Measurements from ENCODE around the gene WWOX.

WWOX gene

GRCh38 chr16:78140818-78141466 lies 41.5 kb downstream of the WWOX start:
- Histone ChIP-seq H3K4me1 (ENCODE audit: control insufficient read depth, insufficient read depth, low read length) (no peaks in the 10 kb centered on the region), H3K36me3 (ENCODE audit: control insufficient read depth in 2 of 2, insufficient read depth in 2 of 2, low read length in 2 of 2) (no peaks in the 10 kb centered on the region), H3K9ac (ENCODE audit: low read length in 2 of 2) (no peak overlapping the region), H3K27ac (ENCODE audit: low read length) (no peak overlapping the region), H3K27me3 (ENCODE audit: control insufficient read depth in 1 of 2, insufficient read depth in 2 of 2, low read length in 2 of 2) (no peaks in the 10 kb centered on the region), H3K9me3 (ENCODE audit: control insufficient read depth in 2 of 2, low read length in 2 of 2) (no peaks in the 10 kb centered on the region), H3K4me3 (ENCODE audit: low read length in 2 of 2) (no peak overlapping the region)

- no peak overlapping the region for H3K27ac ChIP-seq (ENCODE audit: low read length)
- H3K4me1 ChIP-seq (ENCODE audit: control insufficient read depth, insufficient read depth, low read length), result no peaks in the 10 kb centered on the region
- no peaks in the 10 kb centered on the region for H3K9me3 ChIP-seq (ENCODE audit: control insufficient read depth in 2 of 2, low read length in 2 of 2)
- no peaks in the 10 kb centered on the region for H3K36me3 ChIP-seq (ENCODE audit: control insufficient read depth in 2 of 2, insufficient read depth in 2 of 2, low read length in 2 of 2)
- H3K4me3 ChIP-seq (ENCODE audit: low read length in 2 of 2), result no peak overlapping the region
- no peak overlapping the region for H3K9ac ChIP-seq (ENCODE audit: low read length in 2 of 2)
- H3K27me3 ChIP-seq (ENCODE audit: control insufficient read depth in 1 of 2, insufficient read depth in 2 of 2, low read length in 2 of 2), result no peaks in the 10 kb centered on the region
These were observed 43.3 kb downstream of the WWOX start for GRCh38 chr16:78142788-78143187.

GRCh38 chr16:78146807-78147206 lies 47.4 kb downstream of the WWOX start:
- no peak overlapping the region for H3K4me3 ChIP-seq (ENCODE audit: low read length in 2 of 2)
- H3K36me3 ChIP-seq (ENCODE audit: control insufficient read depth in 2 of 2, insufficient read depth in 2 of 2, low read length in 2 of 2), result no peaks in the 10 kb centered on the region
- no peaks in the 10 kb centered on the region for H3K27me3 ChIP-seq (ENCODE audit: control insufficient read depth in 1 of 2, insufficient read depth in 2 of 2, low read length in 2 of 2)
- H3K27ac ChIP-seq (ENCODE audit: low read length), result no peak overlapping the region
- H3K9ac ChIP-seq (ENCODE audit: low read length in 2 of 2), result no peak overlapping the region
- H3K4me1 ChIP-seq (ENCODE audit: control insufficient read depth, insufficient read depth, low read length), result no peaks in the 10 kb centered on the region
- no peaks in the 10 kb centered on the region for H3K9me3 ChIP-seq (ENCODE audit: control insufficient read depth in 2 of 2, low read length in 2 of 2)

GRCh38 chr16:78147911-78148401 lies 48.5 kb downstream of the WWOX start:
- no peaks in the 10 kb centered on the region for H3K27me3 ChIP-seq (ENCODE audit: control insufficient read depth in 1 of 2, insufficient read depth in 2 of 2, low read length in 2 of 2)
- no peaks in the 10 kb centered on the region for H3K36me3 ChIP-seq (ENCODE audit: control insufficient read depth in 2 of 2, insufficient read depth in 2 of 2, low read length in 2 of 2)
- H3K4me3 ChIP-seq (ENCODE audit: low read length in 2 of 2), result no peak overlapping the region
- no peak overlapping the region for H3K27ac ChIP-seq (ENCODE audit: low read length)
- no peak overlapping the region for H3K9ac ChIP-seq (ENCODE audit: low read length in 2 of 2)
- H3K9me3 ChIP-seq (ENCODE audit: control insufficient read depth in 2 of 2, low read length in 2 of 2), result no peaks in the 10 kb centered on the region
- H3K4me1 ChIP-seq (ENCODE audit: control insufficient read depth, insufficient read depth, low read length), result no peaks in the 10 kb centered on the region

GRCh38 chr16:78150233-78150632 lies 50.8 kb downstream of the WWOX start:
- no peak overlapping the region for H3K27ac ChIP-seq (ENCODE audit: low read length)
- no peaks in the 10 kb centered on the region for H3K36me3 ChIP-seq (ENCODE audit: control insufficient read depth in 2 of 2, insufficient read depth in 2 of 2, low read length in 2 of 2)
- no peak overlapping the region for H3K9ac ChIP-seq (ENCODE audit: low read length in 2 of 2)
- H3K9me3 ChIP-seq (ENCODE audit: control insufficient read depth in 2 of 2, low read length in 2 of 2), result no peaks in the 10 kb centered on the region
- no peaks in the 10 kb centered on the region for H3K27me3 ChIP-seq (ENCODE audit: control insufficient read depth in 1 of 2, insufficient read depth in 2 of 2, low read length in 2 of 2)
- no peaks in the 10 kb centered on the region for H3K4me1 ChIP-seq (ENCODE audit: control insufficient read depth, insufficient read depth, low read length)
- no peak overlapping the region for H3K4me3 ChIP-seq (ENCODE audit: low read length in 2 of 2)

- Histone ChIP-seq H3K27ac (ENCODE audit: low read length) (no peak overlapping the region), H3K4me3 (ENCODE audit: low read length in 2 of 2) (no peak overlapping the region), H3K4me1 (ENCODE audit: control insufficient read depth, insufficient read depth, low read length) (no peaks in the 10 kb centered on the region), H3K36me3 (ENCODE audit: control insufficient read depth in 2 of 2, insufficient read depth in 2 of 2, low read length in 2 of 2) (no peaks in the 10 kb centered on the region), H3K9ac (ENCODE audit: low read length in 2 of 2) (no peak overlapping the region), H3K9me3 (ENCODE audit: control insufficient read depth in 2 of 2, low read length in 2 of 2) (no peaks in the 10 kb centered on the region), H3K27me3 (ENCODE audit: control insufficient read depth in 1 of 2, insufficient read depth in 2 of 2, low read length in 2 of 2) (no peaks in the 10 kb centered on the region)
These were observed 55.4 kb downstream of the WWOX start for GRCh38 chr16:78154729-78155461.

- no peaks in the 10 kb centered on the region for H3K9me3 ChIP-seq (ENCODE audit: control insufficient read depth in 2 of 2, low read length in 2 of 2)
- no peaks in the 10 kb centered on the region for H3K4me1 ChIP-seq (ENCODE audit: control insufficient read depth, insufficient read depth, low read length)
- no peaks in the 10 kb centered on the region for H3K27me3 ChIP-seq (ENCODE audit: control insufficient read depth in 1 of 2, insufficient read depth in 2 of 2, low read length in 2 of 2)
- no peak overlapping the region for H3K27ac ChIP-seq (ENCODE audit: low read length)
- H3K36me3 ChIP-seq (ENCODE audit: control insufficient read depth in 2 of 2, insufficient read depth in 2 of 2, low read length in 2 of 2), result no peaks in the 10 kb centered on the region
- no peak overlapping the region for H3K4me3 ChIP-seq (ENCODE audit: low read length in 2 of 2)
- no peak overlapping the region for H3K9ac ChIP-seq (ENCODE audit: low read length in 2 of 2)
These were observed 56.4 kb downstream of the WWOX start for GRCh38 chr16:78155791-78156345.

GRCh38 chr16:78161023-78161729 lies 61.7 kb downstream of the WWOX start:
- no peaks in the 10 kb centered on the region for H3K9me3 ChIP-seq (ENCODE audit: control insufficient read depth in 2 of 2, low read length in 2 of 2)
- no peaks in the 10 kb centered on the region for H3K36me3 ChIP-seq (ENCODE audit: control insufficient read depth in 2 of 2, insufficient read depth in 2 of 2, low read length in 2 of 2)
- H3K27me3 ChIP-seq (ENCODE audit: control insufficient read depth in 1 of 2, insufficient read depth in 2 of 2, low read length in 2 of 2), result no peaks in the 10 kb centered on the region
- no peak overlapping the region for H3K9ac ChIP-seq (ENCODE audit: low read length in 2 of 2)
- H3K27ac ChIP-seq (ENCODE audit: low read length), result no peak overlapping the region
- H3K4me3 ChIP-seq (ENCODE audit: low read length in 2 of 2), result no peak overlapping the region
- no peaks in the 10 kb centered on the region for H3K4me1 ChIP-seq (ENCODE audit: control insufficient read depth, insufficient read depth, low read length)

- no peaks in the 10 kb centered on the region for H3K27me3 ChIP-seq (ENCODE audit: control insufficient read depth in 1 of 2, insufficient read depth in 2 of 2, low read length in 2 of 2)
- H3K4me1 ChIP-seq (ENCODE audit: control insufficient read depth, insufficient read depth, low read length), result no peaks in the 10 kb centered on the region
These were observed 64.6 kb downstream of the WWOX start for GRCh38 chr16:78163772-78164670.

GRCh38 chr16:78170494-78170933 lies 71.1 kb downstream of the WWOX start:
- Histone ChIP-seq H3K36me3 (ENCODE audit: control insufficient read depth in 2 of 2, insufficient read depth in 2 of 2, low read length in 2 of 2) (peaks cover 0 to 2% of the 10 kb centered on the region in 2 donors), H3K4me1 (ENCODE audit: control insufficient read depth, insufficient read depth, low read length) (no peaks in the 10 kb centered on the region), H3K9me3 (ENCODE audit: control insufficient read depth in 2 of 2, low read length in 2 of 2) (peaks cover under 1 to 4% of the 10 kb centered on the region in 2 donors), H3K4me3 (ENCODE audit: low read length in 2 of 2) (no peak overlapping the region), H3K9ac (ENCODE audit: low read length in 2 of 2) (no peak overlapping the region), H3K27me3 (ENCODE audit: control insufficient read depth in 1 of 2, insufficient read depth in 2 of 2, low read length in 2 of 2) (no peaks in the 10 kb centered on the region), H3K27ac (ENCODE audit: low read length) (no peak overlapping the region)

More at GRCh38 chr16:78163772-78164670, 64.6 kb downstream of the WWOX start:
- no peak overlapping the region for H3K27ac ChIP-seq (ENCODE audit: low read length)
- H3K4me3 ChIP-seq (ENCODE audit: low read length in 2 of 2), result no peak overlapping the region
- H3K36me3 ChIP-seq (ENCODE audit: control insufficient read depth in 2 of 2, insufficient read depth in 2 of 2, low read length in 2 of 2), result peaks cover 0 to 2% of the 10 kb centered on the region in 2 donors
- H3K9ac ChIP-seq (ENCODE audit: low read length in 2 of 2), result no peak overlapping the region
- no peaks in the 10 kb centered on the region for H3K9me3 ChIP-seq (ENCODE audit: control insufficient read depth in 2 of 2, low read length in 2 of 2)
